ENCODE results near the gene ARX.

ARX gene

DNA sequence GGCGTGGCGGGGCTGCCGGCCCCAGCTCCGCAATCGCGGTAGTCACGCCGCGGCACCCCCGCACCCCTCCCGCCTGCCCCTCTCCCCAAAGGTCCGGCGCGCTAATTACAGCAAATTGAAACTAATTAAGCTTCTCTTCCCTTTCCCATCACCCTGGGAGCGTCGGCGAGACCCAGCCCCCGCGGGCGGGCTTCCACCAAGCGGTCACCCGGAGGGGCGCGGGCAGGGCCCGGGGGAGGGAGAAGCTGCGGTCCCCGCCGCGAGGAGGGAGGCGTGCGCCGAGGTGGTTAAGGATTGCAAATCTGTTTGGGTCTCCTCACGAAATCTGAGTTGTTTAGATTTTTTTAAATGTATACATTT, 13.1 kb downstream of the ARX start:
- Histone ChIP-seq H3K4me3 (ENCODE audit: low read depth, low read length, poor library complexity, severe bottlenecking) (no peak overlapping the region), H3K27me3 (ENCODE audit: insufficient read depth, low read length) (no peaks in the 10 kb centered on the region), H3F3A (ENCODE audit: insufficient read depth, low read length) (no peaks in the 10 kb centered on the region), H3K9me2 (ENCODE audit: low read depth, low read length) (no peaks in the 10 kb centered on the region), H3K27ac (ENCODE audit: low read depth, low read length, poor library complexity, severe bottlenecking) (no peak overlapping the region), H3K36me3 (ENCODE audit: insufficient read depth, low read length) (no peaks in the 10 kb centered on the region), H3K9me3 (ENCODE audit: low read length) (no peaks in the 10 kb centered on the region), H3K79me2 (ENCODE audit: insufficient read depth, low read length) (no peaks in the 10 kb centered on the region), H2AFZ (ENCODE audit: low read length) (no peak overlapping the region), H3K9ac (ENCODE audit: low read length) (no peak overlapping the region), H4K20me1 (ENCODE audit: insufficient read depth, low read length) (no peaks in the 10 kb centered on the region), H3K4me1 (ENCODE audit: insufficient read depth, low read length, severe bottlenecking) (no peaks in the 10 kb centered on the region), H3K4me2 (ENCODE audit: low read length) (no peak overlapping the region)
- TF ChIP-seq EZH2 (IDR thresholded peaks at IDR 0.05; ENCODE audit: borderline replicate concordance, low read length): no peak
- TF ChIP-seq CTCF (IDR thresholded peaks at IDR 0.05; ENCODE audit: low read length): no peak

- Histone ChIP-seq H3K36me3 (ENCODE audit: insufficient read depth, low read length) (no peaks in the 10 kb centered on the region), H3K4me3 (ENCODE audit: low read depth, low read length, poor library complexity, severe bottlenecking) (no peak overlapping the region), H3K27me3 (ENCODE audit: insufficient read depth, low read length) (no peaks in the 10 kb centered on the region), H4K20me1 (ENCODE audit: insufficient read depth, low read length) (no peaks in the 10 kb centered on the region), H3K9me2 (ENCODE audit: low read depth, low read length) (no peaks in the 10 kb centered on the region), H3K4me1 (ENCODE audit: insufficient read depth, low read length, severe bottlenecking) (no peaks in the 10 kb centered on the region), H3K9me3 (ENCODE audit: low read length) (no peaks in the 10 kb centered on the region), H3F3A (ENCODE audit: insufficient read depth, low read length) (no peaks in the 10 kb centered on the region), H2AFZ (ENCODE audit: low read length) (no peak overlapping the region), H3K79me2 (ENCODE audit: insufficient read depth, low read length) (no peaks in the 10 kb centered on the region), H3K27ac (ENCODE audit: low read depth, low read length, poor library complexity, severe bottlenecking) (no peak overlapping the region), H3K9ac (ENCODE audit: low read length) (no peak overlapping the region), H3K4me2 (ENCODE audit: low read length) (no peak overlapping the region)
- TF ChIP-seq EZH2 (IDR thresholded peaks at IDR 0.05; ENCODE audit: borderline replicate concordance, low read length) (no peak), CTCF (IDR thresholded peaks at IDR 0.05; ENCODE audit: low read length) (no peak)
Observed at GRCh38 chrX:25001808-25002660, 13.7 kb downstream of the ARX start.

- Histone ChIP-seq H3K9me3 (ENCODE audit: low read length) (no peaks in the 10 kb centered on the region), H3F3A (ENCODE audit: insufficient read depth, low read length) (no peaks in the 10 kb centered on the region), H4K20me1 (ENCODE audit: insufficient read depth, low read length) (no peaks in the 10 kb centered on the region), H3K79me2 (ENCODE audit: insufficient read depth, low read length) (no peaks in the 10 kb centered on the region), H3K4me2 (ENCODE audit: low read length) (no peak overlapping the region), H2AFZ (ENCODE audit: low read length) (no peak overlapping the region), H3K27me3 (ENCODE audit: insufficient read depth, low read length) (no peaks in the 10 kb centered on the region), H3K9me2 (ENCODE audit: low read depth, low read length) (no peaks in the 10 kb centered on the region), H3K36me3 (ENCODE audit: insufficient read depth, low read length) (no peaks in the 10 kb centered on the region), H3K4me1 (ENCODE audit: insufficient read depth, low read length, severe bottlenecking) (no peaks in the 10 kb centered on the region), H3K4me3 (ENCODE audit: low read depth, low read length, poor library complexity, severe bottlenecking) (no peak overlapping the region), H3K9ac (ENCODE audit: low read length) (no peak overlapping the region), H3K27ac (ENCODE audit: low read depth, low read length, poor library complexity, severe bottlenecking) (no peak overlapping the region)
- no peak for TF ChIP-seq CTCF (IDR thresholded peaks at IDR 0.05; ENCODE audit: low read length)
Observed at GRCh38 chrX:24999511-24999910, 16.3 kb downstream of the ARX start.

Data from OCI-LY1 (cell line).